ENCODE results near the gene EN2.

Gene EN2

DNA sequence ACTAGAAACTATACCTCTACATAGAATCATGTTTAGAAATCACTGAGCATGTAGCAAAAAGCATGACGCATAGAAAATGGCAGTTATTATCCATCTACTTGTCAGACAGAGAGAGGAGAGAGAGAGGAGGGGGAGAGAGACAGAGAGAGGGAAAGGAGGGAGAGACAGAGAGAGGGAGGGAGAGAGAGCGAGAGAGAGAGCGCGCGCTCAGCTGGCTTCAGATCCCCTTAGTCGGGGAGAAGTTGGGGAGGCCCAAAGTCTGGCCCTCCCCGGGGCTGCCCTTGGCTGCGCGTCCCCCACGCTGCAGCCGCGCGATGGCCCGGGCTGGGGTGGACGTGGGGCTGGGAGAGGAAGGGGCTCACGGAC is 51.4 kb downstream of the EN2 start:
- no peak for DNase-seq (ENCODE audit: low read depth)

DNA sequence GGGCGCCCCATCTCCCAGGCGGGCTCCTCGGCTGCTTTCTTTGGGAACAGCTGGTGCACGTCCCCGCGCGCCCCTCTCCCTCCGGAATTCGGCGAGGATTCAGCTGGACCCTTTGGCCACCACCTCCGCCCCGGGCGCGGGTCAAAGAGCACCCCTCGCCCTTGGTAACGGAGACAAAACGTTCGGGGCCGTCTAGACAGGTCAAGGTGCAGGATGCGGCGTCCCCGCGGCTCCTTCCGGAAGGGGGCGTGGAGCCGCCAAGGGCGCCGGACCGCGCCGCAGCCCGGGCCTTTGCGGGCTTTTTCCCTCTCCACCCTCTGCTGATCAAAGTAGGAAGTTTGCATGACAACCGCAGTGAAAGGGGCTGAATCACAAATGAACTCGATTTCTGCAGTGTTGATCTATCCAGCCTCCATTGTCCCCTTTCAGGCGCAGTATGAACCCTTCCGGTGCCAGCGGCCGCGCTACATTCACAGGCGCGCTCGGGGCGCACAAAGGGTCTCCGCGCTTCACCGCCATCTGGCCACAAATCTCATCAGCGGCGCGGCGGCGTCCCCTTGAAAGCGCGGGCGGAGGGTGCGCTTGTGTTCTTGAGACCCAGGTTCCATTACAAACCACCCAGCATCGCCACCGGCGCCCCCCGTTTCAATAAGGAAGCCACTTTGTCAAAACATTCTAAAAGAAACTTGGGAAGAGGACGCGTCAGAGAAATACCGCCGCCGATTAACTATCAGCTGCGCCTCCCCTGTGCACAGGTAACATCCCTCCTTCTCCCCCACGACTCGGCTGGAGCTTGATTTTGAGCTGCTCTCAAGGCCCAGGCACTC is 52.0 kb downstream of the EN2 start:
- no peak for DNase-seq (ENCODE audit: low read depth)

GRCh38 chr7:155510975-155511701 is 53.2 kb downstream of the EN2 start:
- DNase-seq (ENCODE audit: low read depth) = no peak

- no peak for DNase-seq (ENCODE audit: low read depth)
These were observed 53.7 kb downstream of the EN2 start for GRCh38 chr7:155511702-155511996.

DNA sequence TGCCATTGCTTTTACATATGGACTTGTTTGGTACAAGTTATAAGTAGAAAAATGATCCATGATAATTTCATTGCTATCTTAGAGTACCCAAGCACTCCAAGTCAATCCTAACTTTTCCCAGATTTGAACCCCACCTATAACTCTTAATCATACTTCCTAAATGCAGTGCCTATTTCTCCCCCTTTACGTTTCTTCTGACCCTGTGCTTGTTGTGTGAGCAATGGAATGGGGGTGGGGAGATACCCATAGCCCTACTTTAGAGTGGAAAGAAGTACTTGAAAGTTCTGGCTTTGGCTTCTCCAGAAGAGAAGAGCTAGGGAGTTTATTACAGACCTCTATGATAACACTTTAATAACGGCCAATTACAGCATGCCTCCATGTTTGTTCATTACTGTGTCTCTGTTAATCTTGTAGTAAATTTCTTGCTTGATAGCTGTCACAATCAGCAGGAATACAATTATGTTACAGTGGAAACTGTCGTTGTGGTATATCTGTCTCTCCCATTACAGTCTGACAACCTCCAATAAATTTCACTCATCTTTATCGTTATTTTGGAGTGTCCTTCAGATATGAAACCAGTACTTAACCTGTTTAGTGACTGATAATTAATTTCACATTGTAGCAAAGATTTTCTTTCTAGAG is 54.4 kb downstream of the EN2 start:
- no peak for DNase-seq (ENCODE audit: low read depth)

- DNase-seq (ENCODE audit: low read depth) = no peak
These were observed 55.8 kb downstream of the EN2 start for GRCh38 chr7:155513543-155514285.

GRCh38 chr7:155514296-155514695 is 56.4 kb downstream of the EN2 start:
- DNase-seq (ENCODE audit: low read depth) = no peak
